BLaER1 treated with 17β-estradiol and CSF1 and Interleukin-3, amounts not matched to agents 10 nM and 100 nM (cell line): ENCODE data around the gene TMC1.
"Not testable (repeated sequence)": the region's sequence is repeated elsewhere in the genome, so short reads cannot be mapped to it uniquely, and the experiment has no call there.

ENCODE experiments used
- H3K27ac ChIP-seq, 11 experiments: shearing (Covaris generic); formaldehyde crosslinking; 2 replicates each; pipeline ENCODE4 v1.8.1; 2022
- H3K27me3 ChIP-seq, 11 experiments: shearing (Covaris generic); formaldehyde crosslinking; 2 replicates each; pipeline ENCODE4 v1.8.1; 2022
- H3K36me3 ChIP-seq, 11 experiments: shearing (Covaris generic); formaldehyde crosslinking; 2 replicates each; pipeline ENCODE4 v1.8.1; 2022
- H3K4me1 ChIP-seq, 10 experiments: shearing (Covaris generic); formaldehyde crosslinking; 2 replicates each; pipeline ENCODE4 v1.8.1; 2022
- H3K4me2 ChIP-seq, 11 experiments: shearing (Covaris generic); formaldehyde crosslinking; 2 replicates each; pipeline ENCODE4 v1.8.1; 2022
- H3K4me3 ChIP-seq, 10 experiments: shearing (Covaris generic); formaldehyde crosslinking; 2 replicates each; pipeline ENCODE4 v1.8.1; 2022
- H3K9ac ChIP-seq, 11 experiments: shearing (Covaris generic); formaldehyde crosslinking; 2 replicates each; pipeline ENCODE4 v1.8.1; 2022
- H3K9me3 ChIP-seq, 11 experiments: shearing (Covaris generic); formaldehyde crosslinking; replicated peaks in 1 of 11; 2 replicates each; pipeline ENCODE4 v1.8.1; 2022
- H4K20me1 ChIP-seq, 11 experiments: shearing (Covaris generic); formaldehyde crosslinking; 2 replicates each; pipeline ENCODE4 v1.8.1; 2022
- Cebpa-rat ChIP-seq, 11 experiments: shearing (Covaris generic); IDR thresholded peaks; 2 replicates each; pipeline ENCODE4 v1.8.1; 2022

Gene TMC1

DNA sequence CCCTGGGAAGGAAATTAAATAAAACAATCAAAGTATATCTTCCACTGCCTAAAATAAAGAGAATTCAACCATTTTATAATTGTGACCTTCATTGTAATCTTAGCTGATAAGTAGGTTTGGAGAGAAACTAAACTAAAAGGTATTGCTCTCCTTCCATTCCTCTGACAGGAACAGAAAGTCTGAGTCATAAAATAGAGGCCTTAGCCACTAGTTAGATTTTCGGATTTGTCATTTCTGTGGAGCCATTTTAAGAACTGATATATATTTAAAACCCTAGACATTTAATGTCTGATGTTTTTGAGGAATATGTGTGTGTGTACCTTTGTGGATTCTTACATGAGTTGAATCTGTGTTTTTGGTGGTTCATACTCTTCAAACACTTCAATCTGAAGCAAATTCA is 11.8 kb upstream of the TMC1 start:
- Histone ChIP-seq H3K4me1 (peaks cover 0 to 10% (median 0%) of the 10 kb centered on the region in 10 experiments; a peak in 3 of 20 replicates), H3K4me2 (peak overlapping the region in 1 of 11 experiments; percentile 9; a peak in 1 of 22 replicates)
- no peak for TF ChIP-seq Cebpa-rat (IDR thresholded peaks at IDR 0.05)

GRCh38 chr9:72521011-72521410 is 397 bp upstream of the TMC1 start:
- not testable (repeated sequence) for H3K4me3 ChIP-seq, H3K27me3 ChIP-seq, H3K36me3 ChIP-seq, H3K27ac ChIP-seq, H3K4me2 ChIP-seq, H3K9ac ChIP-seq, H4K20me1 ChIP-seq, H3K9me3 ChIP-seq
- peaks cover 0 to 20% (median 9%) of the 10 kb centered on the region in 10 experiments; a peak in 10 of 20 replicates for H3K4me1 ChIP-seq

More for the DNA sequence above, 11.8 kb upstream of the TMC1 start:
- Histone ChIP-seq H3K36me3 (no peaks in the 10 kb centered on the region), H3K27me3 (no peaks in the 10 kb centered on the region), H4K20me1 (no peaks in the 10 kb centered on the region), H3K4me3 (no peak overlapping the region), H3K9me3 (no peaks in the 10 kb centered on the region), H3K9ac (no peak overlapping the region), H3K27ac (peak overlapping the region in 2 of 11 experiments; percentile 15 to 26; a peak in 2 of 22 replicates)

- TF ChIP-seq Cebpa-rat (IDR thresholded peaks at IDR 0.05) = no peak
- peak overlapping the region in 5 of 11 experiments; percentile 10 to 87 (median 64); a peak in 8 of 22 replicates for H3K4me2 ChIP-seq
- no peaks in the 10 kb centered on the region for H3K36me3 ChIP-seq
- H3K9ac ChIP-seq = peak overlapping the region in 1 of 11 experiments; percentile 48; a peak in 1 of 22 replicates
- no peaks in the 10 kb centered on the region for H4K20me1 ChIP-seq
- H3K27me3 ChIP-seq = no peaks in the 10 kb centered on the region
- H3K9me3 ChIP-seq = no peaks in the 10 kb centered on the region
- H3K4me1 ChIP-seq = peaks cover 18 to 42% (median 34%) of the 10 kb centered on the region in 10 experiments
- H3K27ac ChIP-seq = peak overlapping the region in 4 of 11 experiments; percentile 29 to 94 (median 46); a peak in 6 of 22 replicates
- no peak overlapping the region for H3K4me3 ChIP-seq
Measured at GRCh38 chr9:72524820-72525540, 3.6 kb downstream of the TMC1 start.

DNA sequence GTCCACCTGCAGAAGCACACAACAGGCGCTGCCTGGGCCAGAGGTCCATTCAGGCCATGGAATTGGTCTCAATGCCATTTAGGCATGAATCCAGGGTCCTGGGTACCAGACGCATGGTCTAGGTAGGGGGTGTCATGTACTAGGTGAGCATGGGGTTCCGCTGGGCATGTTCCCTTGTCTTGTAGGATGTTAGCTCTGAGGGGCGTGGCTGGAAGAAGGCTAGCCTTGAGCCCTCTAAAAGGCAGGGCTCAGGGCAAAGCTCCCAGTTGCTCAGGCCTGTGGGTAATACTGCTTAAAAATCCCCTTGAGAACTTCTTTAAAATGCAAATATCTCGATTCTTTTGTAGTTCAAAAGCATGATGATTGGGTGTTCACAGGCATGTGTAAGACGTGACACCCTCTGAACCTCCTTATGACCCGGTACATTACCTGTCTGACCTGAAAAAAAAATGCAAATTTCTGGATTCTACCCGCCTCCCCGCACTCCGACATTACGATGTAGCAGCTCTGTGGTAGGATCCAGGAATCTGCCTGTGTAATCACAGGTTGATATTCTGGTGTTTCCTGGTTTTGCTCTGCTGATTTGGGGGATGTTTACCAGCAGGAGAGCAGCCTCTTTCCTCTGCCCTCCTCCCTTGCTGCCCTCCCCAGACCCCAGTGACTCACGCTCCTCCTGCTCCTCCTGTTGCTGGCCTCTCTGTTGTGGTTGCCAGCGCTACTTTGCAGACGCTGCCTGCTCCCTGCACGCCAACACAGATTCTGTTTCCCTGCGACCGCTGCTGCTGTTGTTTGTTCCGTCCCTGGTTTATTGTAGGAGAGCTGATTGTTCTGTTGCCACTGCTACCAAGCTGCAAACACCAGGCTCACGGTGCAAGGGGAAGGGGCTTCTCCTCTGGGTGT is 5.7 kb downstream of the TMC1 start:
- Histone ChIP-seq H3K9me3 (peaks cover 0 to 16% (median 12%) of the 10 kb centered on the region in 11 experiments; a peak in 12 of 22 replicates), H3K27ac (peak overlapping the region; percentile 23 to 94 (median 80)), H3K27me3 (no peaks in the 10 kb centered on the region), H3K4me3 (peak overlapping the region; percentile 32 to 65 (median 42); a peak in 18 of 20 replicates), H3K9ac (peak overlapping the region; percentile 57 to 87 (median 73)), H3K4me1 (peaks cover 18 to 42% (median 34%) of the 10 kb centered on the region in 10 experiments), H3K4me2 (peak overlapping the region; percentile 74 to 90 (median 86)), H3K36me3 (no peaks in the 10 kb centered on the region), H4K20me1 (no peaks in the 10 kb centered on the region)
- TF ChIP-seq Cebpa-rat (IDR thresholded peaks at IDR 0.05) = no peak

DNA sequence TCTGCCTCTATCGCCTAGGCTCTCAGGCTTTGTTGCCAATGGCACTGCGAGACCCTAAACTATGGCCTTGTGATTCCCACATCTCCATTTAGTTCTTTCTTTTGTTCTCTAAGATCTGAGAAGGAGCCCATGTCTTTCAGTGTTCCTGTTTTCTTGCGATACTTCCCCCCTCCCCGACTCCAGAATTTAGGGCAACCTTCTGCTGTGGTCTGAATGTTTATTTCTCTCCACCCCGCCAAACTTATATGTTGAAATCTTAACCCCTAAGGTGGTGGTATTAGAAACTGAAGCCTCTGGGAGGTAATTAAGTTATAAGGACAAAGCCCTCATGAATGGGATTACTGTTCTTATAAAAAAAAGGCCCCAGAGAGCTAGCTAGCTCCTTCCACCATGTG is 6.4 kb downstream of the TMC1 start:
- Histone ChIP-seq H3K27me3 (no peaks in the 10 kb centered on the region), H3K9ac (peak overlapping the region; percentile 57 to 87 (median 73)), H3K36me3 (no peaks in the 10 kb centered on the region), H3K4me2 (peak overlapping the region; percentile 74 to 90 (median 86)), H3K4me1 (peaks cover 18 to 42% (median 34%) of the 10 kb centered on the region in 10 experiments), H3K27ac (peak overlapping the region; percentile 23 to 94 (median 80)), H4K20me1 (no peaks in the 10 kb centered on the region), H3K9me3 (peaks cover 0 to 16% (median 12%) of the 10 kb centered on the region in 11 experiments; a peak in 12 of 22 replicates), H3K4me3 (peak overlapping the region; percentile 32 to 65 (median 42); a peak in 17 of 20 replicates)
- TF ChIP-seq Cebpa-rat (IDR thresholded peaks at IDR 0.05) = 0 out of 22 replicates have a peak, but pooled peaks of 1 of the 11 experiments have one; percentile 13

GRCh38 chr9:72529531-72529930 is 8.1 kb downstream of the TMC1 start:
- Histone ChIP-seq H3K4me3 (no peak overlapping the region), H3K4me2 (no peak overlapping the region), H3K36me3 (no peaks in the 10 kb centered on the region), H3K27ac (no peak overlapping the region), H3K4me1 (peaks cover 18 to 42% (median 34%) of the 10 kb centered on the region in 10 experiments), H3K9me3 (peaks cover 0 to 16% (median 12%) of the 10 kb centered on the region in 11 experiments; a peak in 12 of 22 replicates), H3K27me3 (no peaks in the 10 kb centered on the region), H4K20me1 (no peaks in the 10 kb centered on the region), H3K9ac (no peak overlapping the region)
- no peak for TF ChIP-seq Cebpa-rat (IDR thresholded peaks at IDR 0.05)

GRCh38 chr9:72533322-72533721 is 11.9 kb downstream of the TMC1 start:
- TF ChIP-seq Cebpa-rat (IDR thresholded peaks at IDR 0.05) = no peak
- 0 out of 22 replicates have a peak, but pooled peaks cover 0 to 5% (median 0%) of the 10 kb centered on the region in 11 experiments for H3K36me3 ChIP-seq
- H3K4me1 ChIP-seq = peaks cover under 1 to 5% (median 4%) of the 10 kb centered on the region in 10 experiments; a peak in 16 of 20 replicates
- no peak overlapping the region for H3K4me2 ChIP-seq
- no peaks in the 10 kb centered on the region for H3K27me3 ChIP-seq
- no peak overlapping the region for H3K9ac ChIP-seq
- no peak overlapping the region for H3K4me3 ChIP-seq
- H4K20me1 ChIP-seq = no peaks in the 10 kb centered on the region
- peaks cover 18 to 28% (median 25%) of the 10 kb centered on the region in 11 experiments for H3K9me3 ChIP-seq
- H3K27ac ChIP-seq = no peak overlapping the region

DNA sequence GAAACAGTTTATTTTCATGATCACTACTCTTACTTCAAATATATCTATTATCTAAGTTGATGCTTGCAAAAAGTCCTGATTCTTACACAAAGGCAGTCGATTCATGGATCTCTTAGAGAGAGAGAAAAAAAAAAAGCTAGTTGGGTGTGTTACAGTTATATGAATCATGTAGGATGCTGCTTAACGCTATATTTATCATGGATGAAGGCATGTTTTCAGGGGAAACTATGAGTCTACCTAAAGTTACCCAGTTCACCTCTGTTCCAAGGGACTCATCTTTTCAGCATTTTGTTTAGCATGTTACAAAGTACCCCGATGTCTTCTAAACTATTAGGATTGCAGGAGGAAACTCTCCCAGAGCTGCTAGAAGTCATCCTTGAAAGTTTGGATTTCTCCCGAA is 13.5 kb downstream of the TMC1 start:
- H3K4me2 ChIP-seq = no peak overlapping the region
- no peaks in the 10 kb centered on the region for H4K20me1 ChIP-seq
- peaks cover 18 to 28% (median 25%) of the 10 kb centered on the region in 11 experiments for H3K9me3 ChIP-seq
- no peaks in the 10 kb centered on the region for H3K4me1 ChIP-seq
- no peak for TF ChIP-seq Cebpa-rat (IDR thresholded peaks at IDR 0.05)
- no peak overlapping the region for H3K4me3 ChIP-seq
- H3K9ac ChIP-seq = no peak overlapping the region
- H3K36me3 ChIP-seq = 0 out of 22 replicates have a peak, but pooled peaks cover 0 to 5% (median 0%) of the 10 kb centered on the region in 11 experiments
- H3K27me3 ChIP-seq = no peaks in the 10 kb centered on the region
- no peak overlapping the region for H3K27ac ChIP-seq
